LNCaP clone FGC (cell line): ENCODE measurements around the gene GREM2.

ENCODE experiments used
- DNase-seq: peaks from one replicate; pipeline ENCODE4 v3.0.0-alpha.2; 2011; ENCODE audit warnings: low read depth
- H3K4me3 ChIP-seq: 2 replicates; pipeline ENCODE4 v1.5.1; 2011; ENCODE audit warnings: mild to moderate bottlenecking, low read depth, low read length, control low read depth
- TF ChIP-seq, protein P1 (sequence below): IDR thresholded peaks from 2 replicates; pipeline ENCODE4 v1.5.1; 2012; ENCODE audit warnings: mild to moderate bottlenecking; ENCODE audit not compliant: control insufficient read depth, insufficient read depth; ENCODE audit errors: extremely low read depth

GREM2 gene

DNA sequence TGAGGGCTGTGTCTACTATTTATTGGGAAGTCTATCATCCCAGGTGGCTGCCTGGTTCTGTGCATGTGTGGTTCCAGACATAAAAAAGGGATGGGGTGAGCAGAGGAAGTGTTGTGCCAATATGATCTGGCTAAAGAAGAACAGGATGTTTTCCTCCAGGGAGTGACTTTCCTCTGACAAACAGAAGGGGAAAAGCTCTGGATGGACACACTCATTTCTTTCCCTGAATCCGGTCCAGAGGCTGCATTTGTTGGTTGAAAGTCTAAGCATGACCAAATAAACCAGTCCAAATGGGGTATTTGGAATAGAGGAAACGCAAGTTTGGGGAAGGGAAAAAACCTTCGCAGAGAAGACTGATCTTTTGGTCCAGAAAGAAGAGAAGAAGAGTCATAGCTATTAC, 12.7 kb downstream of the GREM2 start:
- TF ChIP-seq, protein P1, sequence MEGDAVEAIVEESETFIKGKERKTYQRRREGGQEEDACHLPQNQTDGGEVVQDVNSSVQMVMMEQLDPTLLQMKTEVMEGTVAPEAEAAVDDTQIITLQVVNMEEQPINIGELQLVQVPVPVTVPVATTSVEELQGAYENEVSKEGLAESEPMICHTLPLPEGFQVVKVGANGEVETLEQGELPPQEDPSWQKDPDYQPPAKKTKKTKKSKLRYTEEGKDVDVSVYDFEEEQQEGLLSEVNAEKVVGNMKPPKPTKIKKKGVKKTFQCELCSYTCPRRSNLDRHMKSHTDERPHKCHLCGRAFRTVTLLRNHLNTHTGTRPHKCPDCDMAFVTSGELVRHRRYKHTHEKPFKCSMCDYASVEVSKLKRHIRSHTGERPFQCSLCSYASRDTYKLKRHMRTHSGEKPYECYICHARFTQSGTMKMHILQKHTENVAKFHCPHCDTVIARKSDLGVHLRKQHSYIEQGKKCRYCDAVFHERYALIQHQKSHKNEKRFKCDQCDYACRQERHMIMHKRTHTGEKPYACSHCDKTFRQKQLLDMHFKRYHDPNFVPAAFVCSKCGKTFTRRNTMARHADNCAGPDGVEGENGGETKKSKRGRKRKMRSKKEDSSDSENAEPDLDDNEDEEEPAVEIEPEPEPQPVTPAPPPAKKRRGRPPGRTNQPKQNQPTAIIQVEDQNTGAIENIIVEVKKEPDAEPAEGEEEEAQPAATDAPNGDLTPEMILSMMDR = no peak
- no peak for DNase-seq
- H3K4me3 ChIP-seq = no peak overlapping the region

DNA sequence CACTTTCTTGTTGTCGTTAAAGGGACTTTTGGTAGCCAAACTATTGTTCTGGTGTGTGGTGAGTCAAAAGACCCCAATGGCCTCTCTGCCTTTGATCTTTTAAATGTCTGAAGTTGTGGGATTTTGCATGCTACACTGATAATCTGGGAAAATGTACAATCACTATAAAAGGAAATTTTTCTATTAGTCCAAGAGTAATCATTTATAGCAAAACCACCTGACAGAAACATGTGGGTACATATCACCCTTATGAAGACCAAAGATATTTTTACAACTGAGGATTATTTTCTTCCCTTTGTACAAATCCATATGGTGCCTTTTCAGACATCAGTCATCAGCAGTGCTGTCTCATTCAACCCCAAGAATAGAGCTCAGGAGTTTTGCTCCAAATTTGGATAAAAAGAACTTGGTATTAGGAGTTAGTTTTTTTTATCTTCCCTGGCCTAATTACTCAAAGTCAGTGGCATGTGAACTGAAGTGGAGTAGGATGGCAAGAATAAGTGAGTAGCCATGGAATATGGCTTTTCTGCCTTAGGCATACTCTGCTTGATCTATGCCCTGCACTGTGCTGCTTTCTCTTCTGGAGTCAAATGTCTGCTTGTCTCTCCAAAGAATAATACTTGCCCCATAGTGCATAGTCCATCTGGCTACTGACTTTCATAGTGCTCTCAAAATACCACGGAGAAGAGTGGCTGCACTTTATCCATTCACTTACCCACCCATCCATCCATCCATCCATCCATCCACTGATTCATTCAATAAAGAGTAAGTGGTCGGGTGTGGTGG, 13.5 kb downstream of the GREM2 start:
- DNase-seq = no peak
- TF ChIP-seq, protein P1 = no peak

DNA sequence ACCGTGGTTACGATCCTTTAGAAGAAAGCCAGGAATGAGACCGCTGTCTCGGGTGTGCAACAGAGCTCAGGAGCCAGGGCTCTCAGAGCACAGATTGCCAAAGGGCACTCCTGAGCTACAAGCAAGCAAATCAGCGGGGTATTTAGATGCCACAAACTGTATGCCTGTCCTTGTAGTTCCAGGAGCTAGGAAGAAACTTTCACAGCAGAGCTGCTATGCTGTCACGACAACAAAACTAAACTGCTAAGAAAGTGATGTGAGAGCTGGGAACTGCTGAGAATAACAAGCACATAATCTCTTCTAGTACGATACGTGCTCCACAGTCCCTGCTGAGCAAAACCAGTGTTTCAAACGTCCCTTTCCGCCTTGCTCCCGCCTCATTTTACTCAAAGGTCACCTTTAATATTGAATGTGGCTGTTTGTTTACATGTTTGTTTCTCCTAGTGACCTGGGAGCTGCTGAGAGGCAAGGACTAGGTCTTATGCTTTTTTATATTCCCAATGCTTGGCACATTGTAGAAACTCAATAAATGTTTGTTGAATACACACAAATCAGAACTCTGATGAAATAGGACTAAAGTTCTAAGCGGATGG, 14.7 kb downstream of the GREM2 start:
- DNase-seq = no peak

More for the DNA sequence above, 13.5 kb downstream of the GREM2 start:
- H3K4me3 ChIP-seq = no peak overlapping the region

DNA sequence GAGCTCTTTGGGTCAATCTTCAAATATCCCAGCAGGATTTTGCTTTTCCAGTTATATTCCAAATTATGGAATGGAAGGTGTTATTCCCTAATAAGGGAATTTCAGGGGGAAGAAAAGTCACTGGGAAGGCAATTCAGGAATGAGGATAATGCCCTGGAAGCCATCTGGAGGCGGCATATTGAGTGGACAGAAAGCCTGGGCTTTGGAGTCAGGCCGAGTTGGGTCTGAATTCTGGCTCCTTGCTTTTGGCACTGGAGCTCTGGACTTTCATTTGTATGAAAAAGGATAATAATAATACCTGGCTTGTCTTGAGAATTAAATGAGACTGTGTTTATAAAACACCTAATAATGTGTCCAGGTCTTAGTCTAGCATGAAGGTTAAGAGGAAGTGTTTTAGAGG, 16.5 kb downstream of the GREM2 start:
- DNase-seq = no peak
- H3K4me3 ChIP-seq = no peak overlapping the region
- TF ChIP-seq, protein P1 = no peak

More for the DNA sequence above, 14.7 kb downstream of the GREM2 start:
- TF ChIP-seq, protein P1 = no peak
- no peak overlapping the region for H3K4me3 ChIP-seq

DNA sequence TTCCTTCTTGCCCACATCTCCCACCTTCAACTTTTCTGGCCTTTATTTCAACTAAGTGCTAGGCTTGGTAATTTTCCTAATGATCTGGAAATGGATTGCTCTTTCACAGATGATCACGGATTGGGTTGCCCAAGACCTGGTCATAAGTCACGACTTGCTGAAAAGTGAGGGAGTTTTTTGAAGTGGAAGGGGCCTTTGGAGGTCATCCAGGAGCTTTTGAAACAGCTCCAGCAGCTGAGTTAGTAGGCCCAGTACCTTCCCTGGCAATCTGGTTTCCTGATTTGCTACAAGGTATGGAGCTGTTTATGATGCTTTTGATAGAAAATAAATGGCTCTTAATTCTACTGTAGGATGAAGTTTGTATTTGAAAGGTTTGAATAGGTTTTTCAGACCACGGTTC, 20.4 kb downstream of the GREM2 start:
- H3K4me3 ChIP-seq = no peak overlapping the region
- TF ChIP-seq, protein P1 = no peak
- no peak for DNase-seq

DNA sequence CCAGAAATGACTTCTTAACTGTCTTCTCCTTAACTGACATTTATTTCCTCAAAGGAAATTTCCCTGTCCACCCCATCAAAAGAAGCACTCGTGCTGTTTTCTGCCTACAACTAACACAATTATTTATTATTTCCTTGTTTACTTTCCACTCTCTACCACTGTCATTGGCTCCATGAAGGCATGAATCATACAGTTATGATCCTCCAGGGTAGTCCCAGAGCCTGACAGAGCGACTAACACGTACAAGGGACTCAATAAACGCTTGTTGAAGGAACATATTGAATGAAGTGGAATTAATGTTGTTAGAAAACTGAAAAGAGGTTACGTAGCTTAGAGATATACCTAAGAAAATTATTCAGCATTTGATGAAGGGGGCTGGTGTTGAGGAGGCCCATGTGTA, 20.9 kb downstream of the GREM2 start:
- H3K4me3 ChIP-seq = no peak overlapping the region
- TF ChIP-seq, protein P1 = no peak
- no peak for DNase-seq

DNA sequence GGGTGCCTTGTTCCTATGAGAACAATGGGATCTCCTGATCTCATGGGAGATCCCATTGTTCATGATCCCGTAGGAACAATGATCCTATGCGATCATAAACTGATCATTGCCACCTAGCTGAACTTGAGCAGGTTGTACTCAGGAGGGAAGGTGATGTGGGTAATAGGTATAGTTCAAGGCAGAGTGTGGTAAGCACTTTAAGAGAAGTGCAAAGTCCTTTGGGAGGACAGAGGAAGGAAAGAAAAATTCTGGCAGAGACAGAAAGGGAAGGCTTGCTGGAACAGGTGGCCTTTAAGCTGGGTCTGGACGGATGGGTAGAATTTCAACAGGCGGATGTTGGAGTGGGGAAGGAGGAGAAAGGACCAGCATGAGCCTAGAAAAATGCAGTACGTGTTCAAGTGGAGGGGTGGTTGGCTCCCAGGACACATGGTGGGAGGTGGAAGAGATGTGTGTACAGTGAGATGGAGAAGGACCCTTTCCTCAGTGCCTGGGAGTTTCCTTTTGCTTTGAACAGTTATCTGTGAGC, 22.3 kb downstream of the GREM2 start:
- TF ChIP-seq, protein P1 = no peak
- H3K4me3 ChIP-seq = no peak overlapping the region
- no peak for DNase-seq
